WTC11 (cell line): ENCODE results near the gene ZC3H12C. TPM values are rescaled to one million over a fixed set of nuclear protein-coding genes. Genes with fewer than 3 reads are reported as not detected.

Source experiments
- ATAC-seq: fragments of 200-7000 bp; cut with Tn5 transposase; 2 replicates; pipeline ENCODE4 v1.10.0; 2021; ENCODE audit warnings: mild to moderate bottlenecking, moderate library complexity
- CTCF ChIA-PET: fragments of 300-600 bp; sonication (Branson Sonifier 250); formaldehyde crosslinking; loops from one replicate; lab custom pipeline; 2021; ENCODE audit warnings: antibody characterized with exemption; lab: Charles Lee
- POLR2A ChIA-PET: fragments of 350-600 bp; sonication (Branson Sonifier 250); formaldehyde crosslinking; loops from one replicate; lab custom pipeline; 2021; ENCODE audit warnings: antibody characterized with exemption; lab: Charles Lee
- DNase-seq: peaks from one replicate; pipeline ENCODE4 v3.0.0; 2021; ENCODE audit warnings: low spot score
- H3K27ac Mint-ChIP-seq: 2 replicates; pipeline ENCODE4 v1.8.0; 2021; ENCODE audit warnings: mixed read lengths
- H3K27me3 Mint-ChIP-seq: 2 replicates; pipeline ENCODE4 v1.8.0; 2021; ENCODE audit warnings: low read depth, mild to moderate bottlenecking, moderate library complexity, mixed read lengths
- H3K36me3 Mint-ChIP-seq: 2 replicates; pipeline ENCODE4 v1.8.0; 2021; ENCODE audit warnings: mixed read lengths
- H3K4me1 Mint-ChIP-seq: 2 replicates; pipeline ENCODE4 v1.8.0; 2022; ENCODE audit warnings: mixed read lengths
- H3K4me3 Mint-ChIP-seq: 2 replicates; pipeline ENCODE4 v1.8.0; 2021; ENCODE audit warnings: mild to moderate bottlenecking, moderate library complexity, mixed read lengths
- H3K9me3 Mint-ChIP-seq: 2 replicates; pipeline ENCODE4 v1.8.0; 2021; ENCODE audit warnings: mixed read lengths
- AFF4 ChIP-seq: sonication (generic); formaldehyde crosslinking; IDR thresholded peaks from 2 replicates; pipeline ENCODE4 v1.8.1; 2023; ENCODE audit warnings: mild to moderate bottlenecking, missing genetic modification reagents, borderline replicate concordance
- CBFB ChIP-seq: sonication (generic); formaldehyde crosslinking; IDR thresholded peaks from 2 replicates; pipeline ENCODE4 v1.8.1; 2022; ENCODE audit warnings: mild to moderate bottlenecking, low read depth, missing genetic modification reagents
- CREB1 ChIP-seq: sonication (generic); formaldehyde crosslinking; IDR thresholded peaks from 2 replicates; pipeline ENCODE4 v1.8.0; 2023; ENCODE audit warnings: mild to moderate bottlenecking, missing genetic modification reagents
- CTCF ChIP-seq: fragments of 200-600 bp; IDR thresholded peaks from 2 replicates; pipeline ENCODE4 v1.8.0; 2022; ENCODE audit warnings: antibody characterized with exemption
- FOXK1 ChIP-seq: sonication (generic); formaldehyde crosslinking; IDR thresholded peaks from 2 replicates; pipeline ENCODE4 v1.8.0; 2022; ENCODE audit warnings: mild to moderate bottlenecking, moderate library complexity, missing genetic modification reagents
- FOXP4 ChIP-seq: sonication (generic); formaldehyde crosslinking; IDR thresholded peaks from 2 replicates; pipeline ENCODE4 v1.8.0; 2022; ENCODE audit warnings: mild to moderate bottlenecking, missing genetic modification reagents
- GTF2I ChIP-seq: fragments of 250-450 bp; sonication (Bioruptor Pico); conservative IDR thresholded peaks from 2 replicates; pipeline ENCODE4 v1.4.0; 2021; ENCODE audit warnings: mild to moderate bottlenecking
- IRF1 ChIP-seq: sonication (generic); formaldehyde crosslinking; IDR thresholded peaks from 2 replicates; pipeline ENCODE4 v1.8.0; 2023; ENCODE audit warnings: missing genetic modification reagents
- PRDM15 ChIP-seq: sonication (generic); formaldehyde crosslinking; IDR thresholded peaks from 2 replicates; pipeline ENCODE4 v1.8.0; 2022; ENCODE audit warnings: missing genetic modification reagents
- TCF7 ChIP-seq: sonication (generic); formaldehyde crosslinking; IDR thresholded peaks from 2 replicates; pipeline ENCODE4 v1.8.0; 2022; ENCODE audit warnings: mild to moderate bottlenecking, low read depth, missing genetic modification reagents, moderate library complexity
- TEAD1 ChIP-seq: sonication (generic); formaldehyde crosslinking; IDR thresholded peaks from 2 replicates; pipeline ENCODE4 v1.8.0; 2022; ENCODE audit warnings: mild to moderate bottlenecking, missing genetic modification reagents
- ZNF138 ChIP-seq: sonication (generic); formaldehyde crosslinking; conservative IDR thresholded peaks from 2 replicates; pipeline ENCODE4 v1.8.1; 2022; ENCODE audit warnings: mild to moderate bottlenecking, moderate library complexity, missing genetic modification reagents
- ZNF423 ChIP-seq: fragments of 250-450 bp; sonication (Bioruptor Pico); IDR thresholded peaks from 2 replicates; pipeline ENCODE4 v2.1.2; 2022; ENCODE audit warnings: mild to moderate bottlenecking, moderate library complexity
- ZNF671 ChIP-seq: fragments of 250-450 bp; sonication (Bioruptor Pico); IDR thresholded peaks from 2 replicates; pipeline ENCODE4 v1.8.0; 2021; ENCODE audit warnings: mild to moderate bottlenecking
- total RNA-seq: library from RNA; stranded (reverse); gene quantifications from 3 replicates; pipeline ENCODE4 v1.2.3, GENCODE V29; 2021

ZC3H12C gene
- total RNA-seq, 1 experiment from 2014 or later: 2.4 TPM

- ATAC-seq: no peak
- TF ChIP-seq TCF7: no peak
- no peak for TF ChIP-seq TEAD1 (CRISPR knock-in tag)
- no peak for TF ChIP-seq ZNF138 (CRISPR knock-in tag)
- TF ChIP-seq CBFB (CRISPR knock-in tag): no peak
- no peak for TF ChIP-seq ZNF423 (CRISPR knock-in tag)
- TF ChIP-seq PRDM15 (CRISPR knock-in tag): no peak
- TF ChIP-seq CTCF: no peak
- no peak for TF ChIP-seq ZNF671 (CRISPR knock-in tag)
- TF ChIP-seq AFF4 (CRISPR knock-in tag): no peak
- TF ChIP-seq GTF2I (CRISPR knock-in tag): no peak
- no peak for TF ChIP-seq FOXK1 (CRISPR knock-in tag)
- TF ChIP-seq CREB1 (CRISPR knock-in tag): no peak
- TF ChIP-seq FOXP4 (CRISPR knock-in tag): no peak
- no peak for TF ChIP-seq IRF1 (CRISPR knock-in tag)
- ChIA-PET CTCF (no interaction called here), POLR2A (interaction anchor here (0.7 kb wide), 1 partner anchor 447 kb away, joined by 7 read pairs; no protein-coding TSS in a partner anchor)
- no peaks in the 10 kb centered on the region for H3K4me1 Mint-ChIP-seq
- no peaks in the 10 kb centered on the region for H3K27me3 Mint-ChIP-seq
- H3K36me3 Mint-ChIP-seq: peaks cover 1% of the 10 kb centered on the region
- DNase-seq: no peak
- no peak overlapping the region for H3K4me3 Mint-ChIP-seq
- peaks cover 7% of the 10 kb centered on the region for H3K9me3 Mint-ChIP-seq
- H3K27ac Mint-ChIP-seq: no peak overlapping the region
These were observed 46.3 kb upstream of the ZC3H12C start for GRCh38 chr11:110046775-110047380.
